WTC11 (cell line): Measurements from ENCODE around the gene SGIP1. TPM values are rescaled to one million over a fixed set of nuclear protein-coding genes. Genes with fewer than 3 reads are reported as not detected.

ENCODE experiments used
- ATAC-seq: fragments of 200-7000 bp; cut with Tn5 transposase; 2 replicates; pipeline ENCODE4 v1.10.0; 2021; ENCODE audit warnings: mild to moderate bottlenecking, moderate library complexity
- CTCF ChIA-PET: fragments of 300-600 bp; sonication (Branson Sonifier 250); formaldehyde crosslinking; loops from one replicate; lab custom pipeline; 2021; ENCODE audit warnings: antibody characterized with exemption; lab: Charles Lee
- POLR2A ChIA-PET: fragments of 350-600 bp; sonication (Branson Sonifier 250); formaldehyde crosslinking; loops from one replicate; lab custom pipeline; 2021; ENCODE audit warnings: antibody characterized with exemption; lab: Charles Lee
- DNase-seq: peaks from one replicate; pipeline ENCODE4 v3.0.0; 2021; ENCODE audit warnings: low spot score
- H3K27ac Mint-ChIP-seq: 2 replicates; pipeline ENCODE4 v1.8.0; 2021; ENCODE audit warnings: mixed read lengths
- H3K27me3 Mint-ChIP-seq: 2 replicates; pipeline ENCODE4 v1.8.0; 2021; ENCODE audit warnings: low read depth, mild to moderate bottlenecking, moderate library complexity, mixed read lengths
- H3K36me3 Mint-ChIP-seq: 2 replicates; pipeline ENCODE4 v1.8.0; 2021; ENCODE audit warnings: mixed read lengths
- H3K4me1 Mint-ChIP-seq: 2 replicates; pipeline ENCODE4 v1.8.0; 2022; ENCODE audit warnings: mixed read lengths
- H3K4me3 Mint-ChIP-seq: 2 replicates; pipeline ENCODE4 v1.8.0; 2021; ENCODE audit warnings: mild to moderate bottlenecking, moderate library complexity, mixed read lengths
- H3K9me3 Mint-ChIP-seq: 2 replicates; pipeline ENCODE4 v1.8.0; 2021; ENCODE audit warnings: mixed read lengths
- AFF4 ChIP-seq: sonication (generic); formaldehyde crosslinking; IDR thresholded peaks from 2 replicates; pipeline ENCODE4 v1.8.1; 2023; ENCODE audit warnings: mild to moderate bottlenecking, missing genetic modification reagents, borderline replicate concordance
- ATF2 ChIP-seq: sonication (generic); formaldehyde crosslinking; IDR thresholded peaks from 2 replicates; pipeline ENCODE4 v1.8.1; 2022; ENCODE audit warnings: low read depth, missing genetic modification reagents, borderline replicate concordance
- CBFB ChIP-seq: sonication (generic); formaldehyde crosslinking; IDR thresholded peaks from 2 replicates; pipeline ENCODE4 v1.8.1; 2022; ENCODE audit warnings: mild to moderate bottlenecking, low read depth, missing genetic modification reagents
- CDX4 ChIP-seq: fragments of 250-450 bp; sonication (Bioruptor Pico); IDR thresholded peaks from 2 replicates; pipeline ENCODE4 v1.9.0; 2021; ENCODE audit warnings: moderate library complexity, mild to moderate bottlenecking, inconsistent platforms, borderline replicate concordance
- CREM ChIP-seq: sonication (generic); formaldehyde crosslinking; IDR thresholded peaks from 2 replicates; pipeline ENCODE4 v1.8.1; 2022; ENCODE audit warnings: mild to moderate bottlenecking, missing genetic modification reagents, moderate library complexity
- CTCF ChIP-seq: fragments of 200-600 bp; IDR thresholded peaks from 2 replicates; pipeline ENCODE4 v1.8.0; 2022; ENCODE audit warnings: antibody characterized with exemption
- E2F1 ChIP-seq: sonication (generic); formaldehyde crosslinking; IDR thresholded peaks from 2 replicates; pipeline ENCODE4 v1.8.0; 2022; ENCODE audit warnings: mild to moderate bottlenecking, missing genetic modification reagents
- E2F4 ChIP-seq: sonication (generic); formaldehyde crosslinking; IDR thresholded peaks from 2 replicates; pipeline ENCODE4 v1.8.1; 2022; ENCODE audit warnings: low read depth, mild to moderate bottlenecking, moderate library complexity, missing genetic modification reagents, borderline replicate concordance
- E2F5 ChIP-seq: sonication (generic); formaldehyde crosslinking; IDR thresholded peaks from 2 replicates; pipeline ENCODE4 v1.8.1; 2022; ENCODE audit warnings: mild to moderate bottlenecking, moderate library complexity, missing genetic modification reagents
- ESRRA ChIP-seq: sonication (generic); formaldehyde crosslinking; IDR thresholded peaks from 2 replicates; pipeline ENCODE4 v1.8.1; 2022; ENCODE audit warnings: mild to moderate bottlenecking, missing genetic modification reagents, borderline replicate concordance
- IRF2 ChIP-seq: sonication (generic); formaldehyde crosslinking; IDR thresholded peaks from 2 replicates; pipeline ENCODE4 v1.8.0; 2022; ENCODE audit warnings: low read depth, missing genetic modification reagents, borderline replicate concordance
- NR2C2 ChIP-seq: sonication (generic); formaldehyde crosslinking; IDR thresholded peaks from 2 replicates; pipeline ENCODE4 v1.8.0; 2022; ENCODE audit warnings: mild to moderate bottlenecking, missing genetic modification reagents
- OVOL2 ChIP-seq: fragments of 250-450 bp; sonication (Bioruptor Pico); IDR thresholded peaks from 2 replicates; pipeline ENCODE4 v1.9.0; 2021; ENCODE audit warnings: mild to moderate bottlenecking, borderline replicate concordance
- STAT6 ChIP-seq: sonication (generic); formaldehyde crosslinking; conservative IDR thresholded peaks from 2 replicates; pipeline ENCODE4 v1.8.1; 2023; ENCODE audit warnings: mild to moderate bottlenecking, low read depth, missing genetic modification reagents, moderate library complexity
- TCF7 ChIP-seq: sonication (generic); formaldehyde crosslinking; IDR thresholded peaks from 2 replicates; pipeline ENCODE4 v1.8.0; 2022; ENCODE audit warnings: mild to moderate bottlenecking, low read depth, missing genetic modification reagents, moderate library complexity
- TEAD1 ChIP-seq: sonication (generic); formaldehyde crosslinking; IDR thresholded peaks from 2 replicates; pipeline ENCODE4 v1.8.0; 2022; ENCODE audit warnings: mild to moderate bottlenecking, missing genetic modification reagents
- ZMAT4 ChIP-seq: fragments of 250-450 bp; sonication (Bioruptor Pico); IDR thresholded peaks from 2 replicates; pipeline ENCODE4 v1.9.0; 2021; ENCODE audit warnings: mild to moderate bottlenecking
- ZNF138 ChIP-seq: sonication (generic); formaldehyde crosslinking; conservative IDR thresholded peaks from 2 replicates; pipeline ENCODE4 v1.8.1; 2022; ENCODE audit warnings: mild to moderate bottlenecking, moderate library complexity, missing genetic modification reagents
- ZNF416 ChIP-seq: fragments of 250-450 bp; sonication (Bioruptor Pico); IDR thresholded peaks from 2 replicates; pipeline ENCODE4 v1.9.0; 2021; ENCODE audit warnings: mild to moderate bottlenecking, inconsistent platforms
- total RNA-seq: library from RNA; stranded (reverse); gene quantifications from 3 replicates; pipeline ENCODE4 v1.2.3, GENCODE V29; 2021

SGIP1 gene
- total RNA-seq, 1 experiment from 2014 or later, result 3.9 TPM

- Mint-ChIP-seq H3K36me3 (no peaks in the 10 kb centered on the region), H3K4me3 (no peak overlapping the region)
- CTCF ChIA-PET, result no interaction called here
- POLR2A ChIA-PET, result no interaction called here
- no peak for ATAC-seq
- TF ChIP-seq CDX4 (no peak), IRF2 (no peak), TEAD1 (no peak), ZNF416 (CRISPR knock-in tag) (no peak), OVOL2 (CRISPR knock-in tag) (no peak), E2F1 (no peak), ZNF138 (CRISPR knock-in tag) (no peak), CREM (CRISPR knock-in tag) (no peak), ESRRA (CRISPR knock-in tag) (no peak), CBFB (CRISPR knock-in tag) (no peak)
- TF ChIP-seq, all 79 proteins: peak for 0
- Mint-ChIP-seq H3K27me3 (no peaks in the 10 kb centered on the region), H3K4me1 (peaks cover 2% of the 10 kb centered on the region; the same call in 1 of the 2 replicates), H3K9me3 (no peaks in the 10 kb centered on the region), H3K27ac (no peak overlapping the region)
- no peak for DNase-seq
Observed at GRCh38 chr1:66705110-66705509, 171.2 kb downstream of the SGIP1 start.

GRCh38 chr1:66711420-66711819, 177.5 kb downstream of the SGIP1 start:
- TF ChIP-seq STAT6 (no peak), E2F4 (CRISPR knock-in tag) (no peak), ATF2 (CRISPR knock-in tag) (no peak), NR2C2 (CRISPR knock-in tag) (no peak), CTCF (no peak), E2F5 (CRISPR knock-in tag) (no peak), AFF4 (no peak), TCF7 (CRISPR knock-in tag) (no peak), ZMAT4 (CRISPR knock-in tag) (no peak)
- Mint-ChIP-seq H3K4me3 (no peak overlapping the region), H3K36me3 (no peaks in the 10 kb centered on the region), H3K4me1 (peaks cover 6% of the 10 kb centered on the region), H3K9me3 (no peaks in the 10 kb centered on the region), H3K27me3 (no peaks in the 10 kb centered on the region), H3K27ac (no peak overlapping the region)
- DNase-seq (no peak), ATAC-seq (peak; percentile 87)
- POLR2A ChIA-PET, result no interaction called here
- CTCF ChIA-PET, result interaction anchor here (0.6 to 1.1 kb wide), 2 partner anchors 13 to 93 kb away, joined by 3 read pairs; no protein-coding TSS in a partner anchor
